Measurements from ENCODE around the gene PLA2G3.

Gene PLA2G3

DNA sequence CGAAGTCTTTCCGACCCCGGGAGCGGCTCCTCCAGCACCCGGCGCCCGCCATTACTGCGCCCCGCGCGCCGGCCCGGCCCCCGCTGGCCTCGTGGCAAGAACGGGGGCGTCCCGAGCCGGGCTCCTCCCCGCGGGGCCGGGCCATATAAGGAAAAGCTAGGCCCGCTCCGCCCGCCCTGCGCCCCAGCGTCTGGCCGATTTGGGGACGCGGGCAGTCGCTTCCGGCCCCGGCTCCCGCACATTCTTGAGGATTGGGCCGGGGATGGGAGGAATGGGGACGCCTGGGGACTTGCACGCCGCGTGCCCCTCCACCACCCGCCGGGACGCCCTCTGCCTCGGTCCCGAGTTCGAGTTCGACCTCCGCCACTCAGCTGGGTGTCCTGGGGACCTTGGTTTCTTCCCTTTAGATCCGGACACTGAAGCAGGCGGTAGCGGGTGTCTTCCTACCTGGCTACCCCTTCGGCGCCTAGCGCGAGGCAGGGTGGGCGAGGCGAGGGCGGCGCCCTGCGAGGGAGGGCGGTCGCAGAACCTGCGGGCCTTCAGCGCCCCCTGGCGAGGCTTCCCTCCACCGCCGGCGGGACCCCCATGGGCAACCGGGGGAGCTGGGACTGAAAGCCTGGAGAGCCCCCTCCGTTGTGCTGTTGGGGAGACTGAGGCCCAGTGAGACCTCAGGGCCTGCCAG is 55.4 kb downstream of the PLA2G3 start:
- TF ChIP-seq CTCF (IDR thresholded peaks at IDR 0.05) = no peak

All from LNCAP (cell line).